A549 treated with AZD9567 at 1 μM for 4 hours (cell line): ENCODE data around the gene EREG. TPM values are rescaled to one million over a fixed set of nuclear protein-coding genes. Genes with fewer than 3 reads are reported as not detected.

ENCODE experiments used
- total RNA-seq: library from RNA; stranded (reverse); fragments of 200-300 nt; extraction: Qiagen RNA extraction; gene quantifications from 5 replicates; pipeline ENCODE4 v1.2.3, GENCODE V29; 2022; ENCODE audit not compliant: insufficient read depth

EREG gene, protein sequence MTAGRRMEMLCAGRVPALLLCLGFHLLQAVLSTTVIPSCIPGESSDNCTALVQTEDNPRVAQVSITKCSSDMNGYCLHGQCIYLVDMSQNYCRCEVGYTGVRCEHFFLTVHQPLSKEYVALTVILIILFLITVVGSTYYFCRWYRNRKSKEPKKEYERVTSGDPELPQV
- total RNA-seq: 10.7 to 19.1 TPM (median 17.1 TPM) in 5 replicates

DNA sequence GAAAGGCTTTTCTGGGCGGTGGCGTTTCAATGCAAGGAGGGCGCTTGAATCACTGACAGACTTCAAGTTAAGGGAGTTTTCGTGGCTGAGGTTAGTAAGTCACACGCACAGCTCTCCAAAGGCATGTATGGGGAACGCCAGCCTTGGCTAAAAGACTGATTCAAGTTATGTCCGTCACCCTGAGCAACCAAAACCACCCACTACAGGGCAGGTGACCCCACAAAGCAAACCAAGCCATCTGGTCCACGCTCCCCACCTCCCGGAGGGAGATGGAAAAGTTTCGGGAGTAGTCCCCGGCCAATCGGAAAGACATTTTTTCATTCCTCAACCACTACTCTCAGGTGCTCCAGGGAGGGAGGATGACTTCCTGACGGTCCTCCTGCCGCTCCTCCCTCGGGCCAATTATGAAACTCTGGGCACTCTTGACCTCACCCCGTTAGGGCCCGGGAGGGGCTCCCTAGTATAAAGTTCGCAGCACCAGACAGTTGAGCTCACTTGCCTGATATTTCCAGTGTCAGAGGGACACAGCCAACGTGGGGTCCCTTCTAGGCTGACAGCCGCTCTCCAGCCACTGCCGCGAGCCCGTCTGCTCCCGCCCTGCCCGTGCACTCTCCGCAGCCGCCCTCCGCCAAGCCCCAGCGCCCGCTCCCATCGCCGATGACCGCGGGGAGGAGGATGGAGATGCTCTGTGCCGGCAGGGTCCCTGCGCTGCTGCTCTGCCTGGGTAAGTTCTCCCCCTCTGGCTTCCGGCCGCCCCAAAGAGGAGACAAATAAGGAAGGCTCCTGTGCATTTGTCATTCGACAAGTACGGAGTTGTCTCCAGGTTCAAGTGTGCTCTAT lies at the start of gene EREG:
TSS of gene EREG (plus strand) at position 494 of the 840 bp plus-strand sequence. CDS start at position 658, 164 bp downstream.

Other genes starting within 250 kb of the EREG start
- gene MTHFD2L, start 207.0 kb upstream of the EREG start, total RNA-seq: 6.5 to 10.6 TPM (median 9.5 TPM) in 5 replicates
- gene EPGN, start 56.7 kb upstream of the EREG start, total RNA-seq: 0.07 TPM in 1 of 5 replicates, not detected in the others
- gene AREG, start 80.0 kb downstream of the EREG start, total RNA-seq: 27.6 to 36.7 TPM (median 32.3 TPM) in 5 replicates